K562 (cell line): ENCODE measurements around the gene ING2. TPM values are rescaled to one million over a fixed set of nuclear protein-coding genes. Genes with fewer than 3 reads are reported as not detected.

Experiments used
- CREB3 ChIP-seq: fragments of 450-650 bp; conservative IDR thresholded peaks from 2 replicates; pipeline ENCODE4 v1.6.1; 2016; ENCODE audit warnings: missing genetic modification characterization, low read depth, mild to moderate bottlenecking, missing compliant biosample characterization, moderate library complexity
- DIDO1 ChIP-seq: fragments of 450-650 bp; IDR thresholded peaks from 2 replicates; pipeline ENCODE4 v1.6.1; 2016; ENCODE audit warnings: low read depth, missing biosample characterization, missing genetic modification characterization
- E2F4 ChIP-seq: sonication (generic); formaldehyde crosslinking; IDR thresholded peaks from 2 replicates; pipeline ENCODE4 v1.8.0; 2022; ENCODE audit warnings: mild to moderate bottlenecking, low read depth, missing genetic modification reagents
- HOXB6 ChIP-seq: fragments of 250-450 bp; sonication (Bioruptor Pico); IDR thresholded peaks from 2 replicates; pipeline ENCODE4 v1.5.1; 2022; ENCODE audit warnings: mild to moderate bottlenecking, borderline replicate concordance
- KLF13 ChIP-seq: fragments of 450-650 bp; IDR thresholded peaks from 2 replicates; pipeline ENCODE4 v1.6.1; 2016; ENCODE audit warnings: missing genetic modification characterization, low read depth, mild to moderate bottlenecking, missing compliant biosample characterization, moderate library complexity, borderline replicate concordance
- MED1 ChIP-seq: sonication (generic); formaldehyde crosslinking; IDR thresholded peaks from 2 replicates; pipeline ENCODE4 v1.8.1; 2023; ENCODE audit warnings: missing genetic modification reagents, borderline replicate concordance
- NFIX ChIP-seq: fragments of 250-450 bp; sonication (Bioruptor Pico); IDR thresholded peaks from 2 replicates; pipeline ENCODE4 v1.4.0; 2020; ENCODE audit warnings: low read depth, mild to moderate bottlenecking, moderate library complexity
- NR2F6 ChIP-seq: fragments of 450-650 bp; formaldehyde crosslinking; IDR thresholded peaks from 2 replicates; pipeline ENCODE4 v1.4.0; 2020; ENCODE audit warnings: mild to moderate bottlenecking
- RREB1 ChIP-seq: fragments of 250-450 bp; sonication (Bioruptor Pico); IDR thresholded peaks from 2 replicates; pipeline ENCODE4 v1.4.0; 2020
- TFAP4 ChIP-seq: sonication (generic); formaldehyde crosslinking; IDR thresholded peaks from 2 replicates; pipeline ENCODE4 v1.8.0; 2022; ENCODE audit warnings: missing genetic modification reagents, mild to moderate bottlenecking, moderate library complexity, borderline replicate concordance
- ZBTB49 ChIP-seq: sonication (generic); formaldehyde crosslinking; IDR thresholded peaks from 2 replicates; pipeline ENCODE4 v1.8.0; 2022; ENCODE audit warnings: missing genetic modification reagents, mild to moderate bottlenecking, borderline replicate concordance
- ZNF184 ChIP-seq: sonication (generic); formaldehyde crosslinking; IDR thresholded peaks from 2 replicates; pipeline ENCODE4 v1.5.0; 2020; ENCODE audit warnings: missing genetic modification reagents
- ZNF197 ChIP-seq: fragments of 200-800 bp; sonication (Bioruptor generic); IDR thresholded peaks from 2 replicates; pipeline ENCODE4 v1.6.1; 2016; ENCODE audit warnings: low read depth, missing genetic modification characterization, missing compliant biosample characterization
- ZNF668 ChIP-seq: fragments of 250-450 bp; sonication (Bioruptor Pico); IDR thresholded peaks from 2 replicates; pipeline ENCODE4 v1.8.0; 2022; ENCODE audit warnings: mild to moderate bottlenecking, inconsistent platforms
- ZNF766 ChIP-seq: fragments of 200-800 bp; sonication (Bioruptor generic); conservative IDR thresholded peaks from 2 replicates; pipeline ENCODE4 v1.6.1; 2016; ENCODE audit warnings: missing genetic modification characterization, missing compliant biosample characterization
- polyA plus RNA-seq, 8 experiments: library from polyadenylated mRNA; depleted of rRNA in 4 of 8; stranded (reverse) in 5 of 8; unstranded in 3 of 8; fragments of >200 nt; fragmentation: Nextera tagmentation in 2 of 8; fragmentation: Illumina TruSeq in 1 of 8; extraction: Ambion mirVana in 2 of 8; extraction: Trizol in 1 of 8; gene quantifications; 2 replicates each; pipeline versions ENCODE4 v1.2.1 to v1.2.3, GENCODE V29; 2011 to 2014; ENCODE audit warnings: inconsistent platforms in 1 of 8, missing spikeins in 1 of 8
- total RNA-seq, 7 experiments: library from RNA; depleted of rRNA in 6 of 7; stranded (reverse); fragments of >200 nt in 6 of 7; fragmentation: Illumina TruSeq in 2 of 7; extraction: Trizol in 2 of 7; gene quantifications; 2 replicates each; pipeline versions ENCODE4 v1.2.1 to v1.2.3, GENCODE V29; 2011 to 2021; ENCODE audit warnings: low replicate concordance in 1 of 7

ING2 gene
- total and polyA plus RNA-seq, 9 of the 15 experiments (the other 6 are each of a cell fraction or from before 2014, with no cell fraction given), result 2.9 to 21.4 (median 12.4) TPM

GRCh38 chr4:183505611-183506388, 942 bp downstream of the ING2 start (continued):
- TF ChIP-seq RREB1 (CRISPR knock-in tag), result no peak
- TF ChIP-seq ZBTB49 (CRISPR knock-in tag), result 0 out of 2 replicates have a peak, but pooled peaks have one; percentile 20
- TF ChIP-seq NR2F6, result no peak
- TF ChIP-seq TFAP4, result peak; percentile 61
- no peak for TF ChIP-seq ZNF197 (CRISPR knock-in tag)
- no peak for TF ChIP-seq NFIX (CRISPR knock-in tag)
- peak; percentile 58 for TF ChIP-seq ZNF766 (CRISPR knock-in tag)
- TF ChIP-seq CREB3, result no peak
- TF ChIP-seq MED1 (CRISPR knock-in tag), result no peak
- no peak for TF ChIP-seq ZNF184 (CRISPR knock-in tag)
- TF ChIP-seq HOXB6 (CRISPR knock-in tag), result no peak
- TF ChIP-seq E2F4 (CRISPR knock-in tag), result no peak
- TF ChIP-seq ZNF668 (CRISPR knock-in tag), result no peak
- TF ChIP-seq DIDO1 (tag), result no peak
- no peak for TF ChIP-seq KLF13 (tag)
